T-helper 1 cell (primary cell): ENCODE measurements around the gene RHPN2.
"Not testable (repeated sequence)": the region's sequence is repeated elsewhere in the genome, so short reads cannot be mapped to it uniquely, and the experiment has no call there.

Experiments used
- DNase-seq, 5 donors: peaks; one replicate each; pipeline ENCODE4 v3.0.0-alpha.2; 2012 to 2020

The RHPN2 gene

DNA sequence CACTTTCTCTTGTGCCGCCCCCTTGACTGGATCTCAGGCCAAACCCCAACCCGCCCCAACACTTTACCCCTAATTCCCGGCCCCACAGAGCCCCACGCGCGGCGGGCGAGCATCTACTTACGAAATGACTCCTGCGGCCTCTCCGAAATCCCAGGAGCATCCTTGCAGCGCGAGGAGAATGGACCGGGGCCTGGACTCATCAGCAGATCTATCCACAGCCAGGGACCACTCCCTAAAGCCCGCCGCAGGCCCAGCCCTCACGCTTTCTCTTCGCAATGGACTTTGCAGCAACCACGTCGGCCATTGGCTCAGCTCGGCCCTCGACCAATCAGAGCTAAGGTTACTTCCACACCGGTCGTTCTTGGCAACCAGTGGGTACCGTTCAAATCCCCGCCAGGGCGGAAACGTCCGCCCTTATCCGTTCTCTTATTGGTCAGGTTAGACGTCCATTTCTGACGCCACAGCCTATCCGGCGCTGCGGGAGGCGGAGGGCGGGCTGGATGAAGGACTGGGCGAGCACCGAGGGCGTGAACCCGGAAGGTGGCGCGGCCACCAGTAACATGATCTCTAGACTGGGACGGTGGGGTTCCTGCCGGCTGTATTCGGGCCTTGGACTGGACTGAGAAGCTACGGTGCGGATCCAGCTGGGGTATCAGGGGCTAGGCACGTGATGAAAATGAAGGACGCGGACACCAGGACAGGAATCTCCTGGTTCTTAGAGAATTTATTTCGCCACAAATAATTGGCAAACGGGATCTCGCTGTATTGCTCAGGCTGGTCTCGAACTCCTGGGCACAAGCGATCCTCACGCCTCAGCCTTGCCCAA lies 92.8 kb downstream of the RHPN2 start, which contains the start of the genes CEP89 and FAAP24:
Gene CEP89, minus strand, starts transcription at position 244 of the 826 bp plus-strand sequence. Its CDS starts 84 bp downstream, at position 160.
Gene FAAP24, plus strand, starts transcription at position 528 of the 826 bp plus-strand sequence. CDS start 955 bp downstream, outside the sequence.
- DNase-seq = peak; percentile 94 to 99 (median 97)

- no peak for DNase-seq
Observed at GRCh38 chr19:32971012-32971595, 93.6 kb downstream of the RHPN2 start.

DNA sequence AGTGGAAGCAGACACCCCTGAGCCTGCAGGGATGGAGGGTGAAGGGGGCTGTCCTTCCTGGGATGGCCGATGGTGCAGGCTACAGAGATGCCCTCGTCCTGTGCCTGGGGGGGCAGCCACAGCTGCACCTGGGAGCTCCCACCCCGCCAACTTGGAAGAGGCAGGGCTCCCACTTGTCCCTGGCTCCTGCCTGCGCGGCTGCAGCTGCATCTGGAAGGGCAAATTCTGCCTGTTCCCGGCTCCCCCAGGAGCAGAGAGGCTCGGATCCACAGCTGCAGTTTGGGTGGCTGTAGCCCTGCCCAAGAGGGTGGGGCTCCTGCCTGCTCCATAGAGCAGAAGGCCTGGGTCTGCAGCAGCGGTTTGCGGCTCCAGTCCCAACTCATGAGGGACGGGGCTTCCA lies 95.1 kb downstream of the RHPN2 start:
- DNase-seq = no peak

GRCh38 chr19:32966750-32967149 lies 97.9 kb downstream of the RHPN2 start:
- no peak for DNase-seq

- DNase-seq = no peak
Observed at GRCh38 chr19:32945260-32945659, 119.4 kb downstream of the RHPN2 start.

DNA sequence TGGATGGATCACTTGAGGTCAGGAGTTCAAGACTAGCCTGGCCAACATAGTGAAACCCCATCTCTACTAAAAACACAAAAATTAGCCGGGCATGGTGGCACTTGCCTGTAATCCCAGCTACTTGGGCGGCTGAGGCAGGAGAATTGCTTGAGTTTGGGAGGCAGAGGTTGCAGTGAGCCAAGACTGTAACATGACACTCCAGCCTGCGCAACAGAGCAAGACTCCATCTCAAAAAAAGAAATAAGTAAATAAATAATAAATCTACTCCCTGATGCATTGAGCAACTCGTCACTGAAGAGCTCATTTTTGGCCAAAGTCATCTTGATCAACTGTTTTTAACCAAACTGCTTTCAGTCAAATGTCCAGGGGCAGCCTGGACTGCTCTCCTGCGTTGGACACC lies 123.4 kb downstream of the RHPN2 start:
- not testable (repeated sequence) for DNase-seq

GRCh38 chr19:32936065-32936464 lies 128.6 kb downstream of the RHPN2 start:
- no peak for DNase-seq

DNA sequence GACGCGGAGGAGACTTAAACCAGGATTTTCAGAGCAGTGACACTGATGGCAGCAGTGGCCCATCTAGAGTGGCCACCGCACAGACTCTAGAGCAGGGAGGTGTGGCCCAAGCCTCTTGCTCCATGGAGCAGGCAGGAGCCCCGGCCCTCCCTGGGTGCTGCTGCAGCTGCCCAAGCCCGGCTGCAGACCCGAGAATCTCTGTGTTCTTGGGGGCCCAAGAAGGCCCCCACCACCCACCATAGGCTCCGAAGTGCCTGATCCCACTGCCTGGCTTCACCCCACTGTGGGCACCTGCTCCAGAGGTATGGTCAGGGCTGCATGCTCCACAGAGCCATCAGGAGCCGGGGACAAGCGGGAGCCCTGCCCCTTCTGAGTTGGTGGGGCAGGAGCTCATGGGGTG lies 129.1 kb downstream of the RHPN2 start:
- no peak for DNase-seq

DNA sequence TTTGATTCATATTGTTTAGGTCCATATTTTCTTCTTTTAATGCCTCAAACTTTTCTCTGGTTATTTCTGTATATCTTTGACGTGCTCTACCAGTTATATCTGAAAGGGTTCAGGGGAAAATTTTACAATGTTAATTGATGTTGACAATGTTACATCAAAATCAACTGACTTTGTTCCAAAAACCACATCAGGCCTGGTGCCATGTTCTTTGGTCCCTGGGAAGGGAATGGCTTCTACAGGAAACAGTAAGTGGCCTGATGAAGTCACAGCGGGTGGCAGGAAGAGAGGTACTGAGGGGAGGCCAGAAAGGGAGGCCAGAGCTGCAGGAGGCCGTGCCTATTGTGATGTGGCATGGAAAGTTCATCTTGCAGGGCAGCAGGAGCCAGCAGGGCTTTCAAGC lies 131.1 kb downstream of the RHPN2 start:
- no peak for DNase-seq

DNA sequence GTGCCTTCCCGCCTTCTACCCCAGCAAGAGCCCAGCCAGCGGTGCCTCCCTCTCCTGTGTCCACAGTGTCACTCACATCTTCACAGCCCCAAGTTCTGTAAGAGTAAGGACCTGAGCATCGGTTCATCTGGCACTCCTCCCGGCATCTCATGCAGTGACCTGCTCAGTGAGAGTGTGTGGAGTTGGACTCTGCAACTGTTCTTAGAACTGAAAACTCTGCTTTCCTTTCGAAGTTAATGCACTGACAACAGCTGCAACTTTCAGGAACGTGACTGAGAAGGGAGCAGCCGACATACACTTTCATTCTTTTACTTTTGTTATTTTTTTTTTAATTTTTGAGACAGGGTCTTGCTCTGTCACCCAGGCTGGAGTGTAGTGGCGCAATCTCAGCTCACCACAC lies 134.1 kb downstream of the RHPN2 start:
- DNase-seq = no peak

GRCh38 chr19:32928806-32929205 lies 135.9 kb downstream of the RHPN2 start:
- no peak for DNase-seq
